ENCODE measurements around the gene HNRNPCL1.
"Not testable (repeated sequence)": the region's sequence is repeated elsewhere in the genome, so short reads cannot be mapped to it uniquely, and the experiment has no call there.

HNRNPCL1 gene

GRCh38 chr1:12848620-12849019 is at the start of gene HNRNPCL1:
Gene HNRNPCL1 (minus strand): TSS chr1:12848720. CDS start chr1:12848289, 431 bp downstream.
- not testable (repeated sequence) for DNase-seq

- not testable (repeated sequence) for DNase-seq
Observed at GRCh38 chr1:12898170-12898569, 49.6 kb upstream of the HNRNPCL1 start, which contains the start of gene PRAMEF10. Gene PRAMEF10 (minus strand): TSS chr1:12898270. CDS start chr1:12895847, 2,423 bp downstream.

- DNase-seq: not testable (repeated sequence)
Observed at GRCh38 chr1:12886101-12886500, 37.6 kb upstream of the HNRNPCL1 start, which contains the start of gene PRAMEF4. Gene PRAMEF4 (minus strand): TSS chr1:12886201. CDS start chr1:12883394, 2,807 bp downstream.

- DNase-seq: not testable (repeated sequence)
Observed at GRCh38 chr1:12878453-12878852, 29.9 kb upstream of the HNRNPCL1 start.

GRCh38 chr1:12863131-12863880 is 14.8 kb upstream of the HNRNPCL1 start:
- DNase-seq: not testable (repeated sequence)

- DNase-seq: not testable (repeated sequence)
Observed at GRCh38 chr1:12856786-12857185, 8.3 kb upstream of the HNRNPCL1 start, which contains the start of gene PRAMEF2. Gene PRAMEF2 (plus strand): TSS chr1:12857086. CDS start chr1:12859010, 1,924 bp downstream.

- no peak for DNase-seq
Observed at GRCh38 chr1:12851779-12852178, 3.3 kb upstream of the HNRNPCL1 start.

GRCh38 chr1:12833251-12833650 is 15.3 kb downstream of the HNRNPCL1 start:
- not testable (repeated sequence) for DNase-seq

- not testable (repeated sequence) for DNase-seq
Observed at GRCh38 chr1:12831310-12831709, 17.2 kb downstream of the HNRNPCL1 start, which contains the start of gene PRAMEF11. Gene PRAMEF11 (minus strand): TSS chr1:12831410. CDS start chr1:12828789, 2,621 bp downstream.

- DNase-seq: not testable (repeated sequence)
Observed at GRCh38 chr1:12819061-12819460, 29.5 kb downstream of the HNRNPCL1 start.

GRCh38 chr1:12811409-12811784 is 37.1 kb downstream of the HNRNPCL1 start:
- DNase-seq: no peak

GRCh38 chr1:12810691-12811408 is 37.7 kb downstream of the HNRNPCL1 start:
- DNase-seq: no peak

- no peak for DNase-seq
Observed at GRCh38 chr1:12809933-12810332, 38.6 kb downstream of the HNRNPCL1 start.

GRCh38 chr1:12799730-12800129 is 48.8 kb downstream of the HNRNPCL1 start:
- no peak for DNase-seq

- no peak for DNase-seq
Observed at GRCh38 chr1:12798911-12799310, 49.6 kb downstream of the HNRNPCL1 start.

All from activated gamma-delta T cell treated with Interleukin-2 at 50 U/mL for 16 hours (primary cell).